8988T (cell line): ENCODE measurements around the gene TNS1.
"Not testable (repeated sequence)": the region's sequence is repeated elsewhere in the genome, so short reads cannot be mapped to it uniquely, and the experiment has no call there.

Experiments used
- DNase-seq: peaks from one replicate; pipeline ENCODE4 v3.0.0; 2011

The TNS1 gene

DNA sequence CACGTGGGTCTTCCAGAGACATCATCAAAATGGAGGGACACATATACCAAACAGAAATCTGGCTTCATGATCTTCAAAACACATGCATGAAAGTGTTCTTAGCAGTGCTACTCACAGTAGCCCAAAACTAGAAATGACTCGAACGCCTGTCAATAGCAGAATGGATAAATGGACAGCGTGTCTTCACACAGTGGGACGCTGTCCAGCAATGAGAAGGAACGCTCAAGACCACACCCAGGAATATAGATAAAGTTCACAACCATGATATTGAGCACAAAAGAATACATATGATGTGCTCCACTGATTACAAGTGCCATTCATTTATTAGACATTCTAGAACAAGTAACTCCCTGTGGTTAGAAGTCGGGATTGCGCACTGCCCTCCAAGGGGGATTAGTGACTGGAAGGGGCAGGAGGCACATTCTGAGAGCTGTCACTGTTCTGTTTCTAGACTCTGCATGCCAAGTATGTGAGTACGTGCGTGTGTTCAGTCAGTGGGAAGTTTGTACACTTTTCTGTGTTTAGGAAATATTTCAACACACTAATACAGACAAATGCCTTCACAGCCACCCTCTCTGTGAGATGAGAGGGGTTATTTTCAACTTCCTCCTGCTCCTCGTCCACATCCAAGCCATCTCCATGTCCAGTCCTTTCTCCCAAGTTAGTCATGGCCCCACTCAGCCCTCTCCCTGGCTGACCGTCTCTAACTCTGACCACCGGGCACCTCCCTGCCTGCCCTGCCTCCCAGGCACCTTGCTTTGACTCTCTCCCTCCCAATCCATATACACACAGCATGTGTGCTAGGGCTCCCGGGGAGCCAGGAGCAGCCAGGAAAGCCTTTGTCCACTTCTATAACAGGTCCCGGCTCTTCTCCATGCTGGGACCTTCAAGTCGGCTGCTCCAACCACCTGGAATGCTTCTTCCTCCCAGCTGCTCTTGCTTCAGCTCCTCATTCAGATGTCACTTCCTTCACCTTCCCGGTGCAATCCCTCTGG lies 26.9 kb upstream of the TNS1 start:
- DNase-seq = no peak

DNA sequence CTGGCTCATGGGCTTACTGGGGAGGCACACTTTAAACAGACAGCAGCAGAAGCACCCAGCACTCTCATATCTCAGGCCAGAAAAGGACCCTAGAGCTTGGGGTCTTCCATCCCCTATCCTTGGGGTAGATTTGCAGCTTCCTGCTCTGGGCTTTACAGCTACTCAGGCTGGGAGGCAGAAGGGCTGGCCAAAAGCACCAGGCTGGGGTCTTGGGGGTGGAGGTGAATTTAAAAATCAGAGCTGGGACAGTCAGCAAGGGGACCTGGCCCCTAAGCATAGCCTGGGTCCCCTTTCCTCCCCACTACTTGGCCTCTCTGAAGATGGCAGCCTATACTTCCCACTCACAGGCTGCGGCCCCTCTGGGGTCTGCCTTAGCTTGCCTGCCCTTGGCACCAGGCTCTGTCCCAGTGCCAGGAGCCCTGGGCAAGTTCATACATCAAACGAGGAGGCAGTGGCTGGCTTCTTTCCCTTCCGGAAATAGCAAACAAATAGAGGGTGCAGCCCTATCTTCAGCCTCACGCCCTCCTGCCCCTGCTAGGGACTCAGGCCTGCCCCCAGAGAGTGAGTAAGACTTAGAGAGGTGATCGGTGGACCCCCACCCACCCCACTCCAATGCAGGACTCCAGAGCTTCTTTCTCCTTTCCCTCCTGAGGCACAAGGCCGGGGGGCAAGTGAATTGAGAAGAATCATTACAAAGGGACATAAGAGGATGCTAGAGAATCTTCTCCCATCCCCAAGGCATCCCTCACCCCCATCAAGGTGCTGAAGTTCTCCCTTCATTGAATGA lies 26.0 kb upstream of the TNS1 start:
- DNase-seq = no peak

DNA sequence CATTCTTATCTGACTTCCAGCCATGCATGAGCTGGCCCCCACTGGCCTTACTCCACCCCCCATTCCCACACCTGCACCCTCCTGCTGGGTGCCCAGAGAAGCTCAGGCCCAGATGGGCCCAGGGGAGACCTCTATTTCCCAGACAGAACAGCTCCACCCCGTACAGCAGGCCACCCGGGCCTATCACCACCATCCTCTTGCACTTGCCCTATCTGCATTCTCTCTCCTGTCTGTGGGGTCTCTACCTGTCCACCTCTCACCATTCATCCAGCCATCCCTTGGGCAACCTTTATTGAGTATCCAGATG lies 25.3 kb upstream of the TNS1 start:
- DNase-seq = no peak

DNA sequence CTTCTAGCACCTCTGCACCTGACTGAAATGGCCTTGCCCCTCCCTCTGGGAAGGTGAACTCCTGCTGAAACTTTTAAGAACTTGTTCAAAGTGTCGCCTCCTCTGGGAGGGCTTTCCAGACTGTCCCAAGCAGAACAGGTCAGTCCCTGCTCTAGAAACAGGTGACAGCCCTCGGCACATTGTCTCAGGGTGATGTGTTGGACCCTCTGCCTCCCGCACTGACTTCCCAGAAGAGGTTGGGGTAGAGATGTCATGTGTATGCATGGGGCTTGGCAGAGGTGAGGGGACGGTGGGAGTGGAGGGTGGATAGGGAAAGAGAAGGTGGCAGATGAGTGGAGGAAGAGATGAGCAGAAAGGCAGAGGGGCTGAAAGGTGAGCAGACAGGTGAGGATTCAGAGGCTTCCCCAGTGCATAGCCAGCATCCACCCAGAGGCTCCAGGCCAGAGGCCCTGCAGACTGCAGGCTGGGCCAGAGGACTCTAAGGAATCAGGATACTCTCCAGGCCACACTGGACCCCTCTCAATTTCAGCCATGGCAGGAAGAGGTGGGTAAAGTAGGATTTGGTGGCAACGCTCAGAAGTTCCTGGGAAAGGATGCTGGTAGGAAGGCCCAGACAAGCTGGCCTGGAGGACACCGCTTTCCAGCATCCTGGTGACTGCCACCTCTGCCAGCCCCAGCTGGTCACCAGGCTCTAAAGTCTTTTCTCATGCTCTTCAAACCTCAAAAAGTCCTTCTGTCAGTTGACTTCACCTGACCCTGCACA lies 24.8 kb upstream of the TNS1 start:
- DNase-seq = no peak

DNA sequence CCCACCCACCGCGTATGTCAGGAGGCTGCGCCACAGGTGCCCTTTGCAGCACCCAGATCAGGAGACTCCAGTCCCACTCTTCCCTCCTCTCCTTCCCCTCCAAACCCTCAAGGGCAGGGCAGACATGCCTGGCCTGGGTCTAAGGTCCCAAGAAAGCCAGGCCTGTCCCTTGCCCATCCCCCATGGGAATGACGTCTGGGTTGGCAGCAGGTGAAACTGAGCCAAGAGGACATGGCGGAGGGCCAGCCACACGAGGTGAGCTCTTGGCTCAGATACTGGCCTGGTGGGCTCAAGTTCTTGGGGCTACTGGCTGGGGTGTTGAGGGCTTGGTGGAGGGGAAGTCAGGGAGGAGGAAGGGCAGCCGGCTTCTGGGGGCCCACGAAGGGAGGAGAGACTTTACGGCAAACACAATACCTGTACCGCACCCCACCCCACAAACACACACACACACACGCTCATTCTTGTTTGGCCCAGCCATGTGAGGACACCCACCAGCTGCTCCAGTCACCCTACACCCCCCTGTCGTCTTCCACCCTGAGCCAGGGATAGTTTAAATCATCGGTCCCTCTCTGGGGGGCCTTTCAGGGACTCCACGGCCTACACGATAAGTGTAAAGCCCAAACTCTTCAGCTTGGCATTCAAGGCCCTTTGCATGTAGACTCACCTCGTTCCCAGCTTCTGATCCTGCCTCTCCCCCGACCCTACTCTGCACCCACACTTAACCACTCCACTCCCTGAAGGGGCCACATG lies 24.1 kb upstream of the TNS1 start:
- DNase-seq = no peak

DNA sequence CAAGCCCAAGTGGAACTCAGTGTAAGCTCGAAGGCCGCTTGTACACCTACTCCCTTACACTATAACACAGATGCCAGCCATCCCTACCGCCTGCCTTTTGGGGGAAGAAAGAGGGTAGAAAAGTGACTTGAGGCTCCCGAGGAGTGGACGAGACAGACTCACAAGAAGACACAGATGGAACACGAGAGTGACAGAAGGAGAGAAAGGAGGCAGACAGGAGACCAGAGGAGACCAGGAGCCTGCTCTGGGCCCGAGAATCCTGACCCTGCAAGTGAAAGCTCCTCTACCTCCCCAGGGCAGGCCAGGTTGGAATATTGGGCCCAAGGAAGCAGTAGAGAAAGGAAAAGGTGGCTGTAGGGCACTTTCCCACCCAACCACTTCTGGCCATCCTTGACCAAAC lies 23.4 kb upstream of the TNS1 start:
- no peak for DNase-seq

DNA sequence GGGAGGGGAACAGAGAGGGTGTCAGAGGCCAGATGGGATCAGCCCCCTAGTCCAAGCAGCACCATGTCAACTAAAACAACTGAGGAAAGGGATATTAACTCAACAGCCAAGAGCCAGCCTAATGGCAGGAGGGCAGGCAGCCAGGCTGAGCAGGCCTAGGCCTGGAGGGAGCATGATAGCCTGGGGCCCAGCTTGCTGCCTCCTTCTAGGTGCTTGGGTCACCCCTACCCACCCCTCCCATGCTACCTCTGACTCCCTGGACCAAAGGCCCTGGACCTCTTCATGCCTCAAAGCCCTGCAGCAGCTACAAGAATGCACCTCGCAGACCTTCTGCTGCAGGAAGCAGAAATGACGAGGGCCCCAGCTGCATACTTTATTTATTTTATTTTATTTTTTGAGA lies 22.1 kb upstream of the TNS1 start:
- peak; percentile 13 for DNase-seq

DNA sequence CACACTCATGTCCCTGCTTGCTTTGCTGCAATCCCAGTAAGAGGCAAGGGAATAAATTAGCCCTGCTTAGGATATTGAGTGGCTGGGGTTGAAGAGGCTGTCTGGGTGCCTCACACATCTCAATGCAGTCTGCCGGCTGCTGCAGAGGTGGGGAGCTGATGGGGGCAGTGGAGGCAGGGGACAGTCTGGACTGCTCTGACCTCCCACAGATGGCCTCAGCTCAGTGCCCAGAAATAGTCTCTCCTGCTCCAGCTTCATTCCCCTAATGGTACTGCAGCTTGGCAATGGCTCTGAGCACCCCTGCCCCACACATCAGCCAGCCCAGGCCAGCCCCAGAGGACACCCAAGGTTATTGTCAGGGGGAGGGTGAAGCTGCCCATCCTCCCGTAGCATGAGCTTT lies 21.5 kb upstream of the TNS1 start:
- DNase-seq = peak; percentile 17

DNA sequence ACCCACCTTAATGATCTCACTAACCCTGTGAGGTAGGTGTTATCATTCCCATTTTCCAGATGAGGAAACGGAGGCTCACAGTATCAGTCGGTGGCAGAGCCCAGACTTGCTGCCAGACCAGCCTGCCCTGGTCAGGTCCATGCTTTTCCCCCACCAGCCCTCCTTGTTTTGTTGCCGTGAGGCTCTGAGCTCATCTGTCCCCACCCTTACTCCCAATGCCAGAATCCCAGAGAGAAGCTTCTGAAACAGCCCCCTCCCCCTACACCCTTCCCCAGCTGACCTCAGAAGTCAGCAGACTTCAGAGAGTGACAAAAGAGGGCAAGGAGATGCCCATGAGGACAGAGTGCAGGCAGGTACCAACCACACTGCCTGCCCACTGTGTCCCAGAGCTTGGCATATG lies 20.8 kb upstream of the TNS1 start:
- peak; percentile 6 for DNase-seq

DNA sequence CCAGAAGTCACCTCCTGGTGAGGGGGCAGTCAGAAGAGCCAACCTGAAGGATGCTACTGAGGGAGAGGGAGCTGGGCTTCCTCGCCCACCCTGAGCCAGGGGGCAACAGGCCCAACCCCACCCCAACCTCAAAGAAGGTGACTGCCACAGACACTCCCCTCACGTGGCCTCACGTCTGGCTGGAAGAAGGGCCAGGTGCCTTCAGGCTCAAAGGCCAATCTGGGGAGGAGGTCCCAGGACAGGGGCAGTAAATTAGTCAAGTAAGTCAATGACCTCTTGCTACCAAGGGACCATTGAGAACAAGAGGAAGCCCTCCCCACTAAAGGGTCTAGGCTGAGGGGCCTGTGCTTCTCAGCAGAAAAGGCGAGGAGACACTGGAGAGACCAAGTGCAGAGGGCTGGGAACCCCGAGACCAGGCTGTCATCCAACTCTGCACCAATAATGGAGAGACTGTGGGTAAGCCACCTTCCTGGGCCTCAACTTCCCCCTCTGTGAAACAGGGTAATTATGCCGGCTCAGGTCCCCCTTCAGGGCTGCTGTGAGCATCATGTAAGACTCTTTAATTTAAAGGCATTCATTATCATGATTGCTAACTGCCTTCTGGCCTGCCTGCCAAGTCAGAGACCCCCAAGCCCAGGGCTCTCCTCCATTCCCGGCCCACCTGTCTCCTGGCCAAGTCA lies 20.2 kb upstream of the TNS1 start:
- DNase-seq = peak; percentile 2

DNA sequence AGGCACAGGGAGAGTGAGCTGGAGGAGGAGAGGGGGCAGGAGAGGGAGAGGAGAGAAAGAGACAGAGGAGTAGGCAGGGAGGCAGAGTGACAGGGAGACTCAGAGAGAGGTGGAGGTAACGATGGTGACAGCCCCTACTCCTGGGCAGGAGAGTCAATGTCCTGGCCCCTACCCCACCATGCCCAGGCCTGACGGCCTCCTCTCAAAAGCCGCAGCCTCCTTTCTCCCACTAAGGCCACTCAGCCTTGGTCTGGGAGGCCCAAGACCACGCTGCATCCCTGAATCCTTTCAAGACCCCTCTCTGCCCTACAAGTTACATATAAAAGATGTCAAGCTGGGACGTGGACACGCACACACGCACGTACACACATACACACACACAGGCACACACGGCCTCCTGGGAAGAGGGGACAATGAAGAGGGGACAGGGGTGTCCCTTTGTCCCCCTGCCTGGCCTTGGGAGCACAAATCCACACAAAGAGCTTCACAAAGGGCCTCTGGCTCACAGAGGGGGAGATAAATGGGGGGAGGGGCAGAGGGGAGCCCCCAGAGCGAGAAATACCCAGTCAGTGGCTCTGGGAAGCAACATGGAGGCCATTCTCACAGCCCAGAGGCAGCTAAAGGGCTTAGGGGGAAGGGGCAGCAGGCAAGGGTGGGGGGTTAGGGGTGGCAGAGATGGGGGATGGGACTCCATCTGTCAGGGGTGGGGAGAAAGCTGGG lies 19.5 kb upstream of the TNS1 start:
- peak; percentile 14 for DNase-seq

DNA sequence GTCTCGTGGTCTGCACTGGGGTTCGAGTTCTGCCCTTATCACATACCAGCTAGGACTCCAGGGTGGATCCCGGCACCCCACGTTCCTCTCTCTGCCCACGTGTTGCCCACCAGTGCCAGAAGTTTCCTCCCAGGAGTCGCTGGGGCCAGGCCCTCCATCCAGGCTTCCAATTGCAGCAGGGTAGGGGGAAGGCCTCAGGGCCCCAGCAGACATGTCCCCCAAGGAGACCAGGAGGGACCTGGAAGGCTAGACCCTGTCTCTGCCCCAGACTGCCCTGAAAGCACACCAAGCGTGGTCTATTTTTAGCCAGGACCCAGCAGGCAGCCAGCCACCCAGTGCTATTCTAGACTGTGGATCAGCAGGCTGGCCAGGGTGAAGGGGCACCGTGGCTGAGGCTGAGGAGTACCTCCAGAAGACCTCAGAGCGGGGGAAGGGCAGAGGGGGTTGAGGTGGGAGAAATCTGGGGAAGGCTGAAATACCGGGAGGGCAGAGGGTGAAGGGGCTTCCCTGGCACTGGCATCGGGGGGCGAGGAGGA lies 18.8 kb upstream of the TNS1 start:
- DNase-seq = peak; percentile 2

DNA sequence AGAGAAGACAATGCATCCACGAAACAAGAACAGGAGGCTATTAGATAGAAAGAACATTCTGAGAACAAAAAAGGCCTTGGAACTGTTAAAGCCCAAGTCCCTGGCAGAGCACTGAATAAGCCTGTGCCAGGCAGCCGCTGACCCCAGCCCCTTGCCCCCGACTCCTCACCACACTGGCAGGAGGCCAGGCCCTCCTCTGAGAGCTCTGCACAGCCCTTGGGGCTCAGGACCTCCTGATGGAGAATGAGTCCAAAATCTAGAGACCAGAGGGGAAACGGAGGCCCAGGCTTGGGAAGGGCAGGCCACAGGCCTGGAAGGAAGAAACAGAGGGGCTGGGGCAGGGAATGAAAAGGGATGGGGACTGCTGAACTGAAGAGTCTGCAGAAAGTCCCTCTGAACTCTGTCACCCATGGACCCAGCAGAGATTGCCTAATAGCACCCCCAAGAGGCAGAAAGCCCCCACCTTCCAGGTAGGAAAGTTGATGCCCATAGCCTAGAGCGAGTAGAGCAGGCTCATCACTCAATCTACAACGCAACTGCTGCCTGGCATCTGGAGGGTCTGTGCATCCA lies 18.3 kb upstream of the TNS1 start:
- no peak for DNase-seq

DNA sequence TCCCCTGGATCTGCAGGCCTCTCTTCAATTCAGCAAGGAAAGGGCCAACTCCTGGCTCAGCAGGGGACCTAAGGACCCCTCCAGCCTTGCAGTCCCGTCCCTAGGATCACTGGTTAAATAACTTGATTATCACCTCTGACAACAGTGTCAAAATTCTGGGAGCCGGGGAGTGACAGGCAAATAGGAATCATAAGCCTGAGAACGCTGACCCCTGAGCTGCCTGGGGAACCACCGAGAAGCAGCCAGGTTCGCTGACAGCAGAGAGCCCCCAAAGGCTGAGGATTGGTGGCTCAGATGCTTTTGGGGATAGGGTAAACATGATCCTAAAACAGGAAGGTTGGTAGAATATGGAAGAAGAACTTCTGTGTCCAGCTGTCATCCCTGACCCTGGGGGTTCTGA lies 17.5 kb upstream of the TNS1 start:
- DNase-seq = no peak

DNA sequence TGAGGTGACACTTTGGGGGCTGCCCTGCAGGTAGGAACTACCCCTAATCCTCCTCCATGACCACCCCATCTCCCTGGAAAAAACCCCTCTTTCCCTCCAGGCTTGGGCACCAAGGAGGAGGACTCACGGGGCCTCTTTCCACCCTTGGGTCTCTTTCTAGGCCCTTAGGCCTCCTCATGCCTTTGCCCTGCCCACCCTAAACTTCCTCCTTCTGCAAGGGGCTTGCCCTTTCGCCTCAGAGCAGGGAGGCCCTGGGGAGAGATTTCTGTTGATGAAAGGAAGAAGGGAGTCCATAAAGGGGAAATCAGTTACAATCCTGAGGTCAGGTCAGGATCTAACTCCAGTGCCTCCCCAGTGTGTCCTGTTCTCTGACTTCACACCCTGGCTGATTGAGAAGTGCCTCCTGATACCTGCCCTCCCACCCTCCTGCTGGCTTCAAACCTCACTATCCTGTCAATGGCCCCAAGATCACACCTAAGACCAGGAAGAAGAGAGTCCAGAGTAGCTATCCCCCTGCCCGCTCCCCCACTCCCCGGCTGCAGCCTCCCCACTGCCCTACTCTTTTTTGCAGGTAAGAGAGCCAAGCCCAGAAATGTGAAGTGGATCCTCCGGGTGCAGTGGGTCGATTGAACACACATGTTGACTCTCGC lies 16.7 kb upstream of the TNS1 start:
- no peak for DNase-seq

DNA sequence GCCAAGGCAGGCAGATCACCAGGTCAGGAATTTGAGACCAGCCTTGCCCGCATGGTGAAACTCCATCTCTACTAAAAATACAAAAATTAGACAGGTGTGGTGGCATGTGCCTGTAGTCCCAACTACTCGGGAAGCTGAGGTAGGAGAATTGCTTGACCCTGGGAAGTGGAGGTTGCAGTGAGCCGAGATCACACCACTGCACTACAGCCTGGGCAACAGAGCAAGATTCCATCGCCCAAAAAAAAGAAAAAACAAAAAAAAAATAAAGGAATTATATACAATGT lies 16.0 kb upstream of the TNS1 start:
- not testable (repeated sequence) for DNase-seq

DNA sequence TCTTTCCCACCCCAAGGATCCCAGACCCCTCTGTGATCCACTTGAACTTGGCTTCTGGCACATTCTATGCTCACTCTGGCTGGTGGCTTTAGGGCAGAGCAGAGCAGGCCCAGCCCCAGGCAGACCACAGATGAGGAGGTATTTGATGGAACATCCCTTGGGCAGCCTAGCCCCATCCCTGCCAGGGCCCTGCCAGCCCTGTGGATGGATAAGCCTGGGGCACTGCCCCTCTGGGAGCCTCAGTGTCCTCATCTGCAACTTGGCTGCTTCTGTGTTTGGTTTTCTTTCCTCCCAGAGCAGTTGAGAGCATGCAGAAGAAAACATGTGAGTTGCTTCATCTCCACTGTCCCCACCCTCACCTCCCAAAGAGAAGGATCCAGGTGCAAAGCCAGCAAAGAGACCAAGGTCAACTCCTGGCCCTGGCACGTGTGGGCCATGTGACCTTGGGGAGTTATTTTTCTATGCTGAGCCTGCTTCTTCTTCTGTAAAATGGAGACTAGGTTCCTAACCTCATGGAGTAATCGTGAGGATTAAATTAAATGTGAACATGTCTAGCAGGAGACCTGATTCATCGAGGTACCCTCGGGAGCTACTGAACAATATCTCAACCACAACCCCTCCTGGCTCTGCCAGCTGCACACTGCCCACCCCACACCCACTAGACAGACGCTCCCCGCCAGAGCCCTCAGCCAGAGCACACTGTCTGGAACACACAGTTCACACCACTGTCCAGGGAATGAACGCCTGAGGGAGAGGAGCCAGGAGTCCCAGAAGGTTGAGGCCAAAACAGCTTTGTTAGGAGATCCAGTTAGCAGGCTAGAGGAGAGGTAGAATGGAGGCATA lies 14.6 kb upstream of the TNS1 start:
- DNase-seq = no peak

DNA sequence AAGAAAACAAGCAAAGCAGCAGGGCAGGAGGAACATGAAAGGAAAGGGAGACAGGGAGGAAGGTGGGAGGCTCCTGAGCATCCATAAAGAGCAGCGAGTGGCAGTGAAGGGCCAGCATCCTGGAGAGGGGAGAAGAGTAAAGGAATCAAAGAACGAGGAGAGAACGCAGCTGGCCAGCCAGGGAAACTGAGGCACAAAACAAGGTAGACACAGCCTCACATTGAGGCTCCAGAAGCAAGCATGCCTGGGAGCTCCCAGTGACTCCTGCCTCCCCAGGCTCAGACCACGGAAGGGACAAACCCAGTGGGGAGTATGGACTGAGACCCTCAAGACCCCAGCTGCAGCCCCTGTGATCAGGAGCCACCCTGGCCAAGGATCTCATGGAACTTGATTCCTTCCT lies 14.0 kb upstream of the TNS1 start:
- DNase-seq = no peak
